Activated T-cell treated with anti-CD3 and anti-CD28 coated beads for 4 hours (primary cell): Measurements from ENCODE around the gene RETSAT.
"Not testable (repeated sequence)": the region's sequence is repeated elsewhere in the genome, so short reads cannot be mapped to it uniquely, and the experiment has no call there.

Experiments used
- DNase-seq: peaks from one replicate; pipeline ENCODE4 v3.0.0-alpha.2; 2020

RETSAT gene

GRCh38 chr2:85354286-85355072 is at the start of gene RETSAT, which contains the start of gene ELMOD3:
Gene RETSAT, minus strand, starts transcription at chr2:85354528. Its CDS starts 21 bp downstream, at chr2:85354507.
Gene ELMOD3, plus strand, starts transcription at chr2:85354769. Its CDS starts 2,430 bp downstream, at chr2:85357199.
- DNase-seq, result peak; percentile 94

GRCh38 chr2:85401844-85402243 is 47.5 kb upstream of the RETSAT start:
- no peak for DNase-seq

GRCh38 chr2:85401464-85401805 is 47.1 kb upstream of the RETSAT start:
- no peak for DNase-seq

GRCh38 chr2:85400541-85401463 is 46.5 kb upstream of the RETSAT start:
- DNase-seq, result no peak

GRCh38 chr2:85400023-85400422 is 45.7 kb upstream of the RETSAT start:
- DNase-seq, result no peak

GRCh38 chr2:85399183-85399455 is 44.8 kb upstream of the RETSAT start:
- DNase-seq, result no peak

- DNase-seq, result no peak
These were observed 44.3 kb upstream of the RETSAT start for GRCh38 chr2:85398426-85399182.

- DNase-seq, result no peak
These were observed 43.6 kb upstream of the RETSAT start for GRCh38 chr2:85397925-85398331.

- no peak for DNase-seq
These were observed 42.5 kb upstream of the RETSAT start for GRCh38 chr2:85396531-85397470.

- no peak for DNase-seq
These were observed 41.7 kb upstream of the RETSAT start for GRCh38 chr2:85395912-85396475.

- no peak for DNase-seq
These were observed 40.6 kb upstream of the RETSAT start for GRCh38 chr2:85394976-85395375.

GRCh38 chr2:85394261-85394681 is 39.9 kb upstream of the RETSAT start:
- DNase-seq, result no peak

- no peak for DNase-seq
These were observed 39.5 kb upstream of the RETSAT start for GRCh38 chr2:85393836-85394235.

- peak; percentile 64 for DNase-seq
These were observed 36.8 kb upstream of the RETSAT start for GRCh38 chr2:85390941-85391669.

GRCh38 chr2:85388878-85389538 is 34.7 kb upstream of the RETSAT start:
- DNase-seq, result no peak

- DNase-seq, result no peak
These were observed 33.4 kb upstream of the RETSAT start for GRCh38 chr2:85387754-85388153.

- DNase-seq, result no peak
These were observed 31.4 kb upstream of the RETSAT start for GRCh38 chr2:85385746-85386145.

GRCh38 chr2:85383850-85384249 is 29.5 kb upstream of the RETSAT start:
- no peak for DNase-seq

GRCh38 chr2:85383151-85383550 is 28.8 kb upstream of the RETSAT start:
- not testable (repeated sequence) for DNase-seq

- no peak for DNase-seq
These were observed 25.7 kb upstream of the RETSAT start for GRCh38 chr2:85380048-85380447.

- DNase-seq, result no peak
These were observed 23.9 kb upstream of the RETSAT start for GRCh38 chr2:85378257-85378656.
